ENCODE data around the gene UPK3A. TPM values are rescaled to one million over a fixed set of nuclear protein-coding genes. Genes with fewer than 3 reads are reported as not detected.

UPK3A gene
- total RNA-seq, 6 experiments from 2014 or later: not detected

- WGBS (ENCODE audit: insufficient coverage, low coverage, low lambda C conversion rate, missing lambda C conversion rate): 55% methylated on average over 12 of the region's 12 CpGs
- DNase-seq (no peak), ATAC-seq (no peak)
- Histone ChIP-seq H3K27ac (no peak overlapping the region), H3K9me3 (no peaks in the 10 kb centered on the region), H3K4me3 (no peak overlapping the region), H3K4me1 (peaks cover 0 to 8% (median 2%) of the 10 kb centered on the region in 4 donors), H3K36me3 (no peaks in the 10 kb centered on the region), H3K27me3 (no peaks in the 10 kb centered on the region)
- no peak for TF ChIP-seq POLR2A (IDR thresholded peaks at IDR 0.05)
- TF ChIP-seq, protein P1, sequence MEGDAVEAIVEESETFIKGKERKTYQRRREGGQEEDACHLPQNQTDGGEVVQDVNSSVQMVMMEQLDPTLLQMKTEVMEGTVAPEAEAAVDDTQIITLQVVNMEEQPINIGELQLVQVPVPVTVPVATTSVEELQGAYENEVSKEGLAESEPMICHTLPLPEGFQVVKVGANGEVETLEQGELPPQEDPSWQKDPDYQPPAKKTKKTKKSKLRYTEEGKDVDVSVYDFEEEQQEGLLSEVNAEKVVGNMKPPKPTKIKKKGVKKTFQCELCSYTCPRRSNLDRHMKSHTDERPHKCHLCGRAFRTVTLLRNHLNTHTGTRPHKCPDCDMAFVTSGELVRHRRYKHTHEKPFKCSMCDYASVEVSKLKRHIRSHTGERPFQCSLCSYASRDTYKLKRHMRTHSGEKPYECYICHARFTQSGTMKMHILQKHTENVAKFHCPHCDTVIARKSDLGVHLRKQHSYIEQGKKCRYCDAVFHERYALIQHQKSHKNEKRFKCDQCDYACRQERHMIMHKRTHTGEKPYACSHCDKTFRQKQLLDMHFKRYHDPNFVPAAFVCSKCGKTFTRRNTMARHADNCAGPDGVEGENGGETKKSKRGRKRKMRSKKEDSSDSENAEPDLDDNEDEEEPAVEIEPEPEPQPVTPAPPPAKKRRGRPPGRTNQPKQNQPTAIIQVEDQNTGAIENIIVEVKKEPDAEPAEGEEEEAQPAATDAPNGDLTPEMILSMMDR (IDR thresholded peaks at IDR 0.05): no peak
- intact Hi-C loops (cut with DNase I): no loop called here
These were observed 2.3 kb downstream of the UPK3A start for GRCh38 chr22:45286854-45287551.

DNA sequence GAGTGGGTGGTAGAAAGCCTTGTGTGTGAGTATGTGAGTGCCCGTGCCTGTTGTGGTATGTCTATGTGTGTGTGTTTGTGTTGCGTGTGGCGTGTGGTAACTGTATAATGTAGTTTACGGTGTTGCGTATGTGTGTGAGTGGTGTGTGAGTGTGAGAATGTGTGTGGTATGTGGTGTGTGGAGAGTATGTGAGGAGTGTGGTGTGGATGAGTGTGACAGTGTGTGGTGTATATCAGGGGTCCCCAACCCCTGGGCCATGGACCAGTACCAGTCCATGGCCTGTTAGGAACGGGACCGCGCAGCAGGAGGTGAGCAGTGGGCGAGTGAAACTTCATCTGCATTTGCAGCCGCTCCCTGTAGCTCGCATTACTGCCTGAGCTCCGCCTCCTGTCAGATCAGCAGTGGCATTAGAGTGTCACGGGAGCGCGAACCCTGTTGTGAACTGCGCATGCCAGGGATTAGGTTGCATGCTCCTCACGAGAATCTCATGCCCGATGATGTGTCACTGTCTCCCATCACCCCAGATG is 5.7 kb downstream of the UPK3A start:
- no peak for DNase-seq

GRCh38 chr22:45291061-45291930 is 6.5 kb downstream of the UPK3A start:
- H3K4me1 ChIP-seq: no peaks in the 10 kb centered on the region
- intact Hi-C loops (cut with DNase I): no loop called here
- H3K36me3 ChIP-seq: no peaks in the 10 kb centered on the region
- H3K27me3 ChIP-seq: no peaks in the 10 kb centered on the region
- no peaks in the 10 kb centered on the region for H3K9me3 ChIP-seq
- WGBS (ENCODE audit: insufficient coverage, low coverage, low lambda C conversion rate, missing lambda C conversion rate): 75% methylated on average over 8 of the region's 8 CpGs
- no peak for DNase-seq
- H3K4me3 ChIP-seq: no peak overlapping the region
- no peak for TF ChIP-seq POLR2A (IDR thresholded peaks at IDR 0.05)
- TF ChIP-seq, protein P1 (IDR thresholded peaks at IDR 0.05): no peak
- ATAC-seq: no peak
- no peak overlapping the region for H3K27ac ChIP-seq

More for the DNA sequence above, 5.7 kb downstream of the UPK3A start:
- intact Hi-C loops (cut with DNase I): no loop called here
- Histone ChIP-seq H3K27me3 (no peaks in the 10 kb centered on the region), H3K9me3 (no peaks in the 10 kb centered on the region), H3K27ac (no peak overlapping the region), H3K36me3 (no peaks in the 10 kb centered on the region), H3K4me1 (no peaks in the 10 kb centered on the region), H3K4me3 (no peak overlapping the region)
- no peak for TF ChIP-seq POLR2A (IDR thresholded peaks at IDR 0.05)
- TF ChIP-seq, protein P1 (IDR thresholded peaks at IDR 0.05): no peak
- 47% methylated on average over 15 of the region's 18 CpGs for WGBS (ENCODE audit: insufficient coverage, low coverage, low lambda C conversion rate, missing lambda C conversion rate)
- no peak for ATAC-seq

GRCh38 chr22:45291931-45292290 is 7.2 kb downstream of the UPK3A start:
- no peak for DNase-seq
- 69% methylated on average over 3 of the region's 9 CpGs for WGBS (ENCODE audit: insufficient coverage, low coverage, low lambda C conversion rate, missing lambda C conversion rate)
- TF ChIP-seq, protein P1 (IDR thresholded peaks at IDR 0.05): no peak
- TF ChIP-seq POLR2A (IDR thresholded peaks at IDR 0.05): no peak
- Histone ChIP-seq H3K27me3 (no peaks in the 10 kb centered on the region), H3K27ac (no peak overlapping the region), H3K4me1 (no peaks in the 10 kb centered on the region), H3K9me3 (no peaks in the 10 kb centered on the region), H3K4me3 (no peak overlapping the region), H3K36me3 (no peaks in the 10 kb centered on the region)
- intact Hi-C loops (cut with DNase I): no loop called here
- no peak for ATAC-seq
